WTC11 (cell line): ENCODE data around the gene COA8. TPM values are rescaled to one million over a fixed set of nuclear protein-coding genes. Genes with fewer than 3 reads are reported as not detected.

ENCODE experiments used
- ATAC-seq: fragments of 200-7000 bp; cut with Tn5 transposase; 2 replicates; pipeline ENCODE4 v1.10.0; 2021; ENCODE audit warnings: mild to moderate bottlenecking, moderate library complexity
- CTCF ChIA-PET: fragments of 300-600 bp; sonication (Branson Sonifier 250); formaldehyde crosslinking; loops from one replicate; lab custom pipeline; 2021; ENCODE audit warnings: antibody characterized with exemption; lab: Charles Lee
- POLR2A ChIA-PET: fragments of 350-600 bp; sonication (Branson Sonifier 250); formaldehyde crosslinking; loops from one replicate; lab custom pipeline; 2021; ENCODE audit warnings: antibody characterized with exemption; lab: Charles Lee
- DNase-seq: peaks from one replicate; pipeline ENCODE4 v3.0.0; 2021; ENCODE audit warnings: low spot score
- H3K27ac Mint-ChIP-seq: 2 replicates; pipeline ENCODE4 v1.8.0; 2021; ENCODE audit warnings: mixed read lengths
- H3K27me3 Mint-ChIP-seq: 2 replicates; pipeline ENCODE4 v1.8.0; 2021; ENCODE audit warnings: low read depth, mild to moderate bottlenecking, moderate library complexity, mixed read lengths
- H3K36me3 Mint-ChIP-seq: 2 replicates; pipeline ENCODE4 v1.8.0; 2021; ENCODE audit warnings: mixed read lengths
- H3K4me1 Mint-ChIP-seq: 2 replicates; pipeline ENCODE4 v1.8.0; 2022; ENCODE audit warnings: mixed read lengths
- H3K4me3 Mint-ChIP-seq: 2 replicates; pipeline ENCODE4 v1.8.0; 2021; ENCODE audit warnings: mild to moderate bottlenecking, moderate library complexity, mixed read lengths
- H3K9me3 Mint-ChIP-seq: 2 replicates; pipeline ENCODE4 v1.8.0; 2021; ENCODE audit warnings: mixed read lengths
- ATF6 ChIP-seq: sonication (generic); formaldehyde crosslinking; IDR thresholded peaks from 2 replicates; pipeline ENCODE4 v1.8.1; 2023; ENCODE audit warnings: mild to moderate bottlenecking, missing genetic modification reagents
- E2F4 ChIP-seq: sonication (generic); formaldehyde crosslinking; IDR thresholded peaks from 2 replicates; pipeline ENCODE4 v1.8.1; 2022; ENCODE audit warnings: low read depth, mild to moderate bottlenecking, moderate library complexity, missing genetic modification reagents, borderline replicate concordance
- EMX1 ChIP-seq: fragments of 250-450 bp; sonication (Bioruptor Pico); IDR thresholded peaks from 2 replicates; pipeline ENCODE4 v1.8.0; 2021; ENCODE audit warnings: mild to moderate bottlenecking
- ETV6 ChIP-seq: sonication (generic); formaldehyde crosslinking; IDR thresholded peaks from 2 replicates; pipeline ENCODE4 v1.8.1; 2022; ENCODE audit warnings: mild to moderate bottlenecking, missing genetic modification reagents
- FOXK1 ChIP-seq: sonication (generic); formaldehyde crosslinking; IDR thresholded peaks from 2 replicates; pipeline ENCODE4 v1.8.0; 2022; ENCODE audit warnings: mild to moderate bottlenecking, moderate library complexity, missing genetic modification reagents
- GABPB1 ChIP-seq: sonication (generic); formaldehyde crosslinking; IDR thresholded peaks from 2 replicates; pipeline ENCODE4 v1.8.1; 2023; ENCODE audit warnings: mild to moderate bottlenecking, missing genetic modification reagents
- JAZF1 ChIP-seq: fragments of 250-450 bp; sonication (Bioruptor Pico); IDR thresholded peaks from 2 replicates; pipeline ENCODE4 v1.9.0; 2021; ENCODE audit warnings: moderate library complexity, mild to moderate bottlenecking, inconsistent platforms
- MAX ChIP-seq: sonication (generic); formaldehyde crosslinking; IDR thresholded peaks from 2 replicates; pipeline ENCODE4 v1.8.0; 2022; ENCODE audit warnings: mild to moderate bottlenecking, missing genetic modification reagents
- MYBL2 ChIP-seq: sonication (generic); formaldehyde crosslinking; IDR thresholded peaks from 2 replicates; pipeline ENCODE4 v1.8.1; 2023; ENCODE audit warnings: mild to moderate bottlenecking, moderate library complexity, missing genetic modification reagents
- NR3C1 ChIP-seq: sonication (generic); formaldehyde crosslinking; conservative IDR thresholded peaks from 2 replicates; pipeline ENCODE4 v1.8.1; 2023; ENCODE audit warnings: low read depth, mild to moderate bottlenecking, missing genetic modification reagents
- OVOL2 ChIP-seq: fragments of 250-450 bp; sonication (Bioruptor Pico); IDR thresholded peaks from 2 replicates; pipeline ENCODE4 v1.9.0; 2021; ENCODE audit warnings: mild to moderate bottlenecking, borderline replicate concordance
- SOX15 ChIP-seq: fragments of 250-450 bp; sonication (Bioruptor Pico); IDR thresholded peaks from 2 replicates; pipeline ENCODE4 v1.9.0; 2021; ENCODE audit warnings: mild to moderate bottlenecking
- USF1 ChIP-seq: sonication (generic); formaldehyde crosslinking; IDR thresholded peaks from 2 replicates; pipeline ENCODE4 v1.8.0; 2022; ENCODE audit warnings: mild to moderate bottlenecking, missing genetic modification reagents
- ZNF138 ChIP-seq: sonication (generic); formaldehyde crosslinking; conservative IDR thresholded peaks from 2 replicates; pipeline ENCODE4 v1.8.1; 2022; ENCODE audit warnings: mild to moderate bottlenecking, moderate library complexity, missing genetic modification reagents
- ZNF423 ChIP-seq: fragments of 250-450 bp; sonication (Bioruptor Pico); IDR thresholded peaks from 2 replicates; pipeline ENCODE4 v2.1.2; 2022; ENCODE audit warnings: mild to moderate bottlenecking, moderate library complexity
- ZNF512 ChIP-seq: sonication (generic); formaldehyde crosslinking; IDR thresholded peaks from 2 replicates; pipeline ENCODE4 v1.8.1; 2022; ENCODE audit warnings: missing genetic modification reagents, borderline replicate concordance
- total RNA-seq: library from RNA; stranded (reverse); gene quantifications from 3 replicates; pipeline ENCODE4 v1.2.3, GENCODE V29; 2021
- TF ChIP-seq, protein P1 (sequence below): fragments of 250-450 bp; sonication (Bioruptor Pico); IDR thresholded peaks from 2 replicates; pipeline ENCODE4 v1.9.0; 2021; ENCODE audit warnings: mild to moderate bottlenecking
- TF ChIP-seq, protein P2 (sequence below): sonication (generic); formaldehyde crosslinking; IDR thresholded peaks from 2 replicates; pipeline ENCODE4 v1.8.1; 2022; ENCODE audit warnings: low read depth, missing genetic modification reagents, borderline replicate concordance
- TF ChIP-seq, protein P3 (sequence below): fragments of 250-450 bp; sonication (Bioruptor Pico); conservative IDR thresholded peaks from 2 replicates; pipeline ENCODE4 v1.9.0; 2021; ENCODE audit warnings: mild to moderate bottlenecking

Gene COA8
- total RNA-seq, 1 experiment from 2014 or later, result 36.4 TPM

DNA sequence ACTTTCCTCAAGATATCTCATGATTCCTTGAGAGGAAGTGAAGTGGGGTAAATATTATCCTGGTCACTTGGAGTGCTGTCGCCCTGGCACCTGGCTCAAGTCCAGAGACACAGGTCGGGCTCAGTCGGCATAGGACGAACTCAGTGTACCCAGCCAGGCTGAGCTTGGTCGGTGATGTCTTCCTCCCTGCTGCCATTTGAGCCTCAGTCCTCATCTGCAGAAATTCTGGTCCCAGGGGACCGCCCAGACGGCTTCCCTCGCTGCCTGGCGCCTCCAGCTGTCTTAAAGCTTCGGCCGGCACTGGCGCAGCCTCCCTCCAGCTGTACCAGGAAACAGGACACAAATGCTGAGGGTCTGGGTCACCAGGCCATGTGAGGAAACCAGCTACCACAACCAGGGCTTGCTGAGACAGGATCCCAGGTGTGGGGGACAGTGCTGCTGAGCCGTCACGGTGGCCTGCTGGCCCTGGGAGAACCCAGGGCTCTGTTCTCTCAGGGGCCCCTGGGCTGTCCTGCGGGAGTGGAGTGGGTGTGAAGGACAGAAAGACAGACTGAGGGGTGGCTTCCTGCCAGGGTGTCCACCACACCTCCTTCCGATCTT is 61.2 kb downstream of the COA8 start (continued):
- TF ChIP-seq, protein P1, sequence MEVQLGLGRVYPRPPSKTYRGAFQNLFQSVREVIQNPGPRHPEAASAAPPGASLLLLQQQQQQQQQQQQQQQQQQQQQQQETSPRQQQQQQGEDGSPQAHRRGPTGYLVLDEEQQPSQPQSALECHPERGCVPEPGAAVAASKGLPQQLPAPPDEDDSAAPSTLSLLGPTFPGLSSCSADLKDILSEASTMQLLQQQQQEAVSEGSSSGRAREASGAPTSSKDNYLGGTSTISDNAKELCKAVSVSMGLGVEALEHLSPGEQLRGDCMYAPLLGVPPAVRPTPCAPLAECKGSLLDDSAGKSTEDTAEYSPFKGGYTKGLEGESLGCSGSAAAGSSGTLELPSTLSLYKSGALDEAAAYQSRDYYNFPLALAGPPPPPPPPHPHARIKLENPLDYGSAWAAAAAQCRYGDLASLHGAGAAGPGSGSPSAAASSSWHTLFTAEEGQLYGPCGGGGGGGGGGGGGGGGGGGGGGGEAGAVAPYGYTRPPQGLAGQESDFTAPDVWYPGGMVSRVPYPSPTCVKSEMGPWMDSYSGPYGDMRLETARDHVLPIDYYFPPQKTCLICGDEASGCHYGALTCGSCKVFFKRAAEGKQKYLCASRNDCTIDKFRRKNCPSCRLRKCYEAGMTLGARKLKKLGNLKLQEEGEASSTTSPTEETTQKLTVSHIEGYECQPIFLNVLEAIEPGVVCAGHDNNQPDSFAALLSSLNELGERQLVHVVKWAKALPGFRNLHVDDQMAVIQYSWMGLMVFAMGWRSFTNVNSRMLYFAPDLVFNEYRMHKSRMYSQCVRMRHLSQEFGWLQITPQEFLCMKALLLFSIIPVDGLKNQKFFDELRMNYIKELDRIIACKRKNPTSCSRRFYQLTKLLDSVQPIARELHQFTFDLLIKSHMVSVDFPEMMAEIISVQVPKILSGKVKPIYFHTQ (CRISPR knock-in tag), result no peak
- TF ChIP-seq USF1 (no peak), ZNF423 (CRISPR knock-in tag) (no peak), MYBL2 (CRISPR knock-in tag) (no peak), SOX15 (no peak), JAZF1 (no peak), EMX1 (CRISPR knock-in tag) (no peak), MAX (CRISPR knock-in tag) (no peak), GABPB1 (CRISPR knock-in tag) (no peak), ZNF138 (CRISPR knock-in tag) (no peak), ZNF512 (CRISPR knock-in tag) (no peak)
- TF ChIP-seq, protein P2, sequence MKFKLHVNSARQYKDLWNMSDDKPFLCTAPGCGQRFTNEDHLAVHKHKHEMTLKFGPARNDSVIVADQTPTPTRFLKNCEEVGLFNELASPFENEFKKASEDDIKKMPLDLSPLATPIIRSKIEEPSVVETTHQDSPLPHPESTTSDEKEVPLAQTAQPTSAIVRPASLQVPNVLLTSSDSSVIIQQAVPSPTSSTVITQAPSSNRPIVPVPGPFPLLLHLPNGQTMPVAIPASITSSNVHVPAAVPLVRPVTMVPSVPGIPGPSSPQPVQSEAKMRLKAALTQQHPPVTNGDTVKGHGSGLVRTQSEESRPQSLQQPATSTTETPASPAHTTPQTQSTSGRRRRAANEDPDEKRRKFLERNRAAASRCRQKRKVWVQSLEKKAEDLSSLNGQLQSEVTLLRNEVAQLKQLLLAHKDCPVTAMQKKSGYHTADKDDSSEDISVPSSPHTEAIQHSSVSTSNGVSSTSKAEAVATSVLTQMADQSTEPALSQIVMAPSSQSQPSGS (CRISPR knock-in tag), result no peak
- TF ChIP-seq, protein P3, sequence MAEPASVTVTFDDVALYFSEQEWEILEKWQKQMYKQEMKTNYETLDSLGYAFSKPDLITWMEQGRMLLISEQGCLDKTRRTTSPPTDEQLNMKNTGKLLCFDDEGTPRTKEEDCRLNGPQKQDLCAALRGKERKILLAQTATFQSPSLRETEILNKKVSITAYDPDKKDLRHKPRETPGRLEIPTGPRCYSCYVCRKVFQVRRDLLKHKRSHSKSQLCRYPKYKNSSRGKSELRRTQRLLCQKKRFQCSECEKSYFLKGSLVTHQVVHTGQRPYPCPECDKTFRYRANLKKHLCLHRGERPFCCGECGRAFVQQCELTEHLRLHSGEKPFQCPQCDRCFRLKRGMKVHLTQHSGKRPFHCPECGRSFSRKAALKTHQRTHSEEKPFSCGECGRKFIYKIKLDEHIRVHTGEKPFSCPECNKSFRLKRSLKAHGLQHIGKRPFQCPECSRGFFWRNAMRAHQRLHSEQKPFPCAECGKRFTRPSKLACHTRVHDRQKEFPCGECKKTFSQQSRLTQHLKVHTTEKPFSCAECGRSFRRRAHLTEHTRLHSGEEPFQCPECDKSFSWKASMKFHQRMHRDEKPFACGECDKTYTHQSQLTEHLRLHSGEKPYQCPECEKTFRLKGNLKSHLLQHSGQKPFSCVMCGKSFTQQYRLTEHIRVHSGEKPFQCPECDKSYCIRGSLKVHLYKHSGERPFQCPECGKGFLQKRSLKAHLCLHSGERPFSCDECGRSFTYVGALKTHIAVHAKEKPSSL, result no peak
- TF ChIP-seq, all 79 proteins: peak for 0

DNA sequence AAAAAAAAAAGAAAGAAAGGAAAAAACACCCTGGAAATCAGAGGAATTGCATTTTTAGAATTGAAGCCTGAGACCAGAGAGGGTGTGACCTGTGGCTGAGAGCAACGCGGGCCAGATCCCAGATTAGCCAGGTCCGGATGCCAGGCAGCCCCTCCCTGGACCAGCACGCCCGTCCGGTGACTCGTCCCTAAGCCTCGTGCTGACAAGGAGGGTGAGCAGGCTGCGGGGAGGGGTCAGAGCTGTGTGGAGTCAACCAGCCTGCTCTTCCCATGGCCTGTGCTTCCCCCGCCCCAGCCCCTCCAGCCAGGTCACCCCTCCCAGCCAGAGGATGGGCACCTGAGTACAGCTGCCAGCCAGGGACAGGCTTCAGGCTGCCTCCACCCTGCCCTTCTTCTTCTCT is 62.1 kb downstream of the COA8 start:
- Mint-ChIP-seq H3K36me3 (no peaks in the 10 kb centered on the region), H3K27ac (no peak overlapping the region), H3K27me3 (no peaks in the 10 kb centered on the region), H3K9me3 (no peaks in the 10 kb centered on the region), H3K4me1 (peaks cover 8% of the 10 kb centered on the region; the same call in 1 of the 2 replicates), H3K4me3 (no peak overlapping the region)
- POLR2A ChIA-PET, result interaction anchor here (0.6 kb wide), 1 partner anchor 17 kb away, joined by 3 read pairs; no protein-coding TSS in a partner anchor
- CTCF ChIA-PET, result interaction anchor here (1.2 kb wide), 1 partner anchor 55 kb away, joined by 3 read pairs; no protein-coding TSS in a partner anchor
- DNase-seq (no peak), ATAC-seq (no peak)
- TF ChIP-seq OVOL2 (CRISPR knock-in tag) (no peak), FOXK1 (CRISPR knock-in tag) (no peak), ATF6 (no peak), ETV6 (CRISPR knock-in tag) (no peak), E2F4 (CRISPR knock-in tag) (no peak), NR3C1 (CRISPR knock-in tag) (no peak)
- TF ChIP-seq, protein P1 (CRISPR knock-in tag), result no peak
